ENCODE results near the gene ARNT2. TPM values are rescaled to one million over a fixed set of nuclear protein-coding genes. Genes with fewer than 3 reads are reported as not detected.

The ARNT2 gene
- total RNA-seq, 1 donor from 2014 or later = 35.7 TPM

DNA sequence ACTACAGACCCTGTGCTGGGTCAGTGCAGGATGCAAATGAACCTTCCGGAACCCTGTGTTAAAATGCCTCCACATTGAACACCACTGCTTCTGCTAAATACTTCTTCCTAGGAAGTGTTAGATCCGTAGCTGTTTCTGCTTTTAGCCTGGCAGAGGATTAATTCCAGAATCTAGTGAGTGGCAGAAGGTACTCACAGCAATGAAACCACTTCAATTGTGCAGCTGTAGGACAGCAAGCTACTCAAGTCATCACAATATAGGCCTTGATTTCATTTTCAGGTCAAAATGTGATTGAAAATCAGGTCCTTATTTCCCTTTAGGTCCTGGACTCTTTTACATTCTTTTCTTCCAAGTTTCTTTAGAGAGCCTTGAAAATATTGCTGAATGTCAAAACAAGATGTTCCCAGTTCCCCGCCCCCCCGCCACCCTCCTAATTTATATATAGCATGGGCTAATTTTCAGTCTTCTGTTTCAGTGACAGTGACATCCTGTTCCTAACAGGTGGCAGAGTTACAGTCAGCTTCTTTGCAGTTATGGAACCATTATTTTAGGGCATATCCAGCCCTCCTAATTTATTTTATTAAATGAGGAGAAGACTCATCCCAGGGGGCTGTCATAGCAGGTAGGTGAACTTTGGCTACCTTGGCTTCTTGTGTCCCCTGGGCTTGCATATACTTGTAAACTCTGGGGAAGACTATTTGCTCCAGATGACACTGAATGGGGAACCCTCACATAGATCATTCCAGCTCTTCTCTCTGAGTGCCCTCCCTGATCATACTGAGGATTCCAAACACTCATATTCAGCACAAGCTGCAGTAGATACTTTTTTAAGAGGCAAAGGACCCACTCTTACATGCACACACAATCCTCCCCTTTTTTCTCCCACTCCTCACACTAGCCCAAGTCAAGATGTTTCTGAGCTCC is 28.0 kb upstream of the ARNT2 start:
- no peak overlapping the region for H3K4me3 Mint-ChIP-seq (ENCODE audit: unreplicated experiment)
- DNase-seq = no peak
- H3K36me3 Mint-ChIP-seq (ENCODE audit: unreplicated experiment) = no peaks in the 10 kb centered on the region
- no peak for TF ChIP-seq CTCF (IDR thresholded peaks at IDR 0.05; ENCODE audit: partially characterized antibody, unreplicated experiment)
- H3K9me3 Mint-ChIP-seq (ENCODE audit: unreplicated experiment) = no peaks in the 10 kb centered on the region
- no peaks in the 10 kb centered on the region for H3K4me1 Mint-ChIP-seq (ENCODE audit: low read depth, unreplicated experiment)
- H3K27me3 Mint-ChIP-seq (ENCODE audit: unreplicated experiment) = no peaks in the 10 kb centered on the region
- no peak overlapping the region for H3K27ac Mint-ChIP-seq (ENCODE audit: unreplicated experiment)

DNA sequence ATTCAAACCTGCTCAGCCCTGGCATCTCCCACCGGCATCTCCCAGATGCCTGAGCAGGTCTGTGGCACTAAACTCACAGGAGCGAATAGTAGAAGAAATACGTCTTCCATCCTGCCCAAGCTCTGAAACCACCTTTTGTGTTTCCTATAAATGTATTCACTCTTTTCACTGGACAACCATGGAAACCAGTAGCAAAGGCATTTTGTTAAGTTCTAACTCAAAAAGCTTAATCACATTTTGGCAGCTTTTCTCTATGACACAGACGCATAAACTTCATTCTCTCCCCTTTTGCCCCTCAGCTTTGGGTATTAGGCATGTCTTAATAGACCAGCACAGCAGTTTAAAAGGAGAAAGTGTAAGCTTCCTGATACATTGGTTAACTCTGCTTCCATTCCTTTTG is 24.5 kb upstream of the ARNT2 start:
- DNase-seq = no peak
- Mint-ChIP-seq H3K4me3 (ENCODE audit: unreplicated experiment) (no peak overlapping the region), H3K4me1 (ENCODE audit: low read depth, unreplicated experiment) (peaks cover 2% of the 10 kb centered on the region), H3K36me3 (ENCODE audit: unreplicated experiment) (no peaks in the 10 kb centered on the region), H3K27me3 (ENCODE audit: unreplicated experiment) (no peaks in the 10 kb centered on the region), H3K9me3 (ENCODE audit: unreplicated experiment) (no peaks in the 10 kb centered on the region), H3K27ac (ENCODE audit: unreplicated experiment) (no peak overlapping the region)
- no peak for TF ChIP-seq CTCF (IDR thresholded peaks at IDR 0.05; ENCODE audit: partially characterized antibody, unreplicated experiment)

- no peaks in the 10 kb centered on the region for H3K27me3 Mint-ChIP-seq (ENCODE audit: unreplicated experiment)
- DNase-seq = no peak
- H3K27ac Mint-ChIP-seq (ENCODE audit: unreplicated experiment) = no peak overlapping the region
- no peak for TF ChIP-seq CTCF (IDR thresholded peaks at IDR 0.05; ENCODE audit: partially characterized antibody, unreplicated experiment)
- H3K36me3 Mint-ChIP-seq (ENCODE audit: unreplicated experiment) = no peaks in the 10 kb centered on the region
- H3K4me3 Mint-ChIP-seq (ENCODE audit: unreplicated experiment) = no peak overlapping the region
- peaks cover 2% of the 10 kb centered on the region for H3K4me1 Mint-ChIP-seq (ENCODE audit: low read depth, unreplicated experiment)
- no peaks in the 10 kb centered on the region for H3K9me3 Mint-ChIP-seq (ENCODE audit: unreplicated experiment)
Measured at GRCh38 chr15:80380154-80380553, 24.0 kb upstream of the ARNT2 start.

GRCh38 chr15:80382285-80382684 is 21.9 kb upstream of the ARNT2 start:
- no peak overlapping the region for H3K4me3 Mint-ChIP-seq (ENCODE audit: unreplicated experiment)
- TF ChIP-seq CTCF (IDR thresholded peaks at IDR 0.05; ENCODE audit: partially characterized antibody, unreplicated experiment) = no peak

GRCh38 chr15:80384432-80384831 is 19.8 kb upstream of the ARNT2 start:
- no peaks in the 10 kb centered on the region for H3K36me3 Mint-ChIP-seq (ENCODE audit: unreplicated experiment)

More at GRCh38 chr15:80382285-80382684, 21.9 kb upstream of the ARNT2 start:
- peaks cover 2% of the 10 kb centered on the region for H3K4me1 Mint-ChIP-seq (ENCODE audit: low read depth, unreplicated experiment)
- no peaks in the 10 kb centered on the region for H3K36me3 Mint-ChIP-seq (ENCODE audit: unreplicated experiment)
- H3K27me3 Mint-ChIP-seq (ENCODE audit: unreplicated experiment) = no peaks in the 10 kb centered on the region
- H3K27ac Mint-ChIP-seq (ENCODE audit: unreplicated experiment) = no peak overlapping the region
- H3K9me3 Mint-ChIP-seq (ENCODE audit: unreplicated experiment) = no peaks in the 10 kb centered on the region
- no peak for DNase-seq

More at GRCh38 chr15:80384432-80384831, 19.8 kb upstream of the ARNT2 start:
- H3K4me3 Mint-ChIP-seq (ENCODE audit: unreplicated experiment) = no peak overlapping the region
- H3K4me1 Mint-ChIP-seq (ENCODE audit: low read depth, unreplicated experiment) = peaks cover 4% of the 10 kb centered on the region
- DNase-seq = no peak
- no peak overlapping the region for H3K27ac Mint-ChIP-seq (ENCODE audit: unreplicated experiment)
- no peak for TF ChIP-seq CTCF (IDR thresholded peaks at IDR 0.05; ENCODE audit: partially characterized antibody, unreplicated experiment)
- H3K27me3 Mint-ChIP-seq (ENCODE audit: unreplicated experiment) = no peaks in the 10 kb centered on the region
- H3K9me3 Mint-ChIP-seq (ENCODE audit: unreplicated experiment) = no peaks in the 10 kb centered on the region
